A549 (cell line): Measurements from ENCODE around the gene ABCC4. TPM values are rescaled to one million over a fixed set of nuclear protein-coding genes. Genes with fewer than 3 reads are reported as not detected.

Experiments
- ATAC-seq, 2 experiments: fragments of 200-7000 bp in 1 of 2; fragments of >200 bp in 1 of 2; cut with Nextera tagmentation in 1 of 2; cut with Tn5 transposase in 1 of 2; 3 replicates each; pipeline versions ENCODE4 v1.8.0 to v1.9.1; 2018 to 2020; ENCODE audit warnings: mild to moderate bottlenecking in 1 of 2, moderate library complexity in 1 of 2
- CTCF ChIA-PET: fragments of 300-600 bp; sonication (Branson Sonifier 250); formaldehyde crosslinking; extraction: SDS; loops from one replicate; lab custom pipeline; 2021; ENCODE audit warnings: antibody characterized with exemption, inconsistent platforms; lab: Yijun Ruan, JAX
- POLR2A ChIA-PET: fragments of 350-600 bp; formaldehyde crosslinking; extraction: SDS; loops from one replicate; lab custom pipeline; 2021; ENCODE audit warnings: antibody characterized with exemption, inconsistent platforms; lab: Yijun Ruan, JAX
- DNase-seq, 2 experiments: peaks; one replicate each; pipeline versions ENCODE4 v3.0.0 to v3.0.0-alpha.2; 2011 to 2016; ENCODE audit warnings: low read depth in 1 of 2, low spot score in 1 of 2
- FAIRE-seq: peaks from 2 replicates; lab custom pipeline; 2011; peaks lifted over from hg19 to GRCh38; lab: Jason Lieb, UNC
- H3K27ac ChIP-seq, 2 experiments: fragments of >200 bp; sonication (Bioruptor Twin); formaldehyde crosslinking; 3 replicates each; pipeline ENCODE4 v1.5.1; 2016 to 2017
- H3K4me1 ChIP-seq: fragments of >200 bp; sonication (Bioruptor Twin); formaldehyde crosslinking; 3 replicates; pipeline ENCODE4 v1.6.1; 2016
- H3K4me2 ChIP-seq: fragments of >200 bp; sonication (Bioruptor Twin); formaldehyde crosslinking; 3 replicates; pipeline ENCODE4 v1.6.1; 2016
- H3K4me3 ChIP-seq: fragments of >200 bp; sonication (Bioruptor Twin); formaldehyde crosslinking; 3 replicates; pipeline ENCODE4 v1.5.1; 2016
- H3K9me3 ChIP-seq: fragments of >200 bp; sonication (Bioruptor Twin); formaldehyde crosslinking; 3 replicates; pipeline ENCODE4 v1.6.1; 2016
- CBX8 ChIP-seq: fragments of 200-600 bp; sonication (generic); IDR thresholded peaks from 2 replicates; pipeline ENCODE4 v1.6.1; 2016
- CHD4 ChIP-seq: fragments of 200-600 bp; sonication (generic); IDR thresholded peaks from 2 replicates; pipeline ENCODE4 v1.6.1; 2016; ENCODE audit warnings: antibody characterized with exemption, mild to moderate bottlenecking, borderline replicate concordance
- EHF ChIP-seq: fragments of 250-450 bp; sonication (Bioruptor Pico); IDR thresholded peaks from 2 replicates; pipeline ENCODE4 v1.5.0; 2020; ENCODE audit warnings: mild to moderate bottlenecking
- EHMT2 ChIP-seq: fragments of 200-600 bp; sonication (generic); IDR thresholded peaks from 2 replicates; pipeline ENCODE4 v1.6.1; 2016; ENCODE audit warnings: antibody characterized with exemption, low read depth, mild to moderate bottlenecking, moderate library complexity
- FOSB ChIP-seq: fragments of 250-450 bp; sonication (Bioruptor Pico); IDR thresholded peaks from 2 replicates; pipeline ENCODE4 v1.5.0; 2020; ENCODE audit warnings: mild to moderate bottlenecking, moderate library complexity
- FOXS1 ChIP-seq: fragments of 250-450 bp; sonication (Bioruptor Pico); IDR thresholded peaks from 2 replicates; pipeline ENCODE4 v1.5.0; 2020; ENCODE audit warnings: mild to moderate bottlenecking, moderate library complexity
- GATA3 ChIP-seq: IDR thresholded peaks from 2 replicates; pipeline ENCODE4 v1.6.1; 2012; ENCODE audit warnings: borderline replicate concordance
- HEYL ChIP-seq: fragments of 250-450 bp; sonication (Bioruptor Pico); IDR thresholded peaks from 2 replicates; pipeline ENCODE4 v1.8.0; 2021; ENCODE audit warnings: mild to moderate bottlenecking, moderate library complexity
- JUNB ChIP-seq: fragments of >200 bp; sonication (Bioruptor Twin); formaldehyde crosslinking; IDR thresholded peaks from 2 replicates; pipeline ENCODE4 v1.6.1; 2016
- MAFK ChIP-seq: fragments of 450-650 bp; IDR thresholded peaks from 2 replicates; pipeline ENCODE4 v1.6.1; 2014; ENCODE audit not compliant: partially characterized antibody
- MAZ ChIP-seq: fragments of 150-350 bp; IDR thresholded peaks from 2 replicates; pipeline ENCODE4 v1.6.1; 2014; ENCODE audit warnings: antibody characterized with exemption, low read depth, low read length, borderline replicate concordance
- MYC ChIP-seq: IDR thresholded peaks from 2 replicates; pipeline ENCODE4 v1.6.1; 2012; ENCODE audit warnings: mild to moderate bottlenecking, inconsistent platforms, low read length, improper control_type of control experiment, borderline replicate concordance
- RARB ChIP-seq: fragments of 250-450 bp; sonication (Bioruptor Pico); IDR thresholded peaks from 2 replicates; pipeline ENCODE4 v1.8.0; 2021; ENCODE audit warnings: mild to moderate bottlenecking, moderate library complexity
- RFX5 ChIP-seq: fragments of 450-650 bp; IDR thresholded peaks from 2 replicates; pipeline ENCODE4 v1.7.1; 2014; ENCODE audit warnings: antibody characterized with exemption, mild to moderate bottlenecking, moderate library complexity
- RNF2 ChIP-seq: fragments of 200-600 bp; sonication (generic); IDR thresholded peaks from 2 replicates; pipeline ENCODE4 v1.6.1; 2016; ENCODE audit warnings: low read depth, mild to moderate bottlenecking, antibody characterized with exemption, moderate library complexity, borderline replicate concordance
- SMC3 ChIP-seq: fragments of >200 bp; sonication (Bioruptor Twin); formaldehyde crosslinking; IDR thresholded peaks from 3 replicates; pipeline ENCODE4 v1.6.1; 2018; ENCODE audit warnings: inconsistent platforms
- TFCP2L1 ChIP-seq: fragments of 250-450 bp; sonication (Bioruptor Pico); IDR thresholded peaks from 2 replicates; pipeline ENCODE4 v1.5.0; 2021; ENCODE audit warnings: mild to moderate bottlenecking
- ZC3H11A ChIP-seq: fragments of 450-650 bp; IDR thresholded peaks from 2 replicates; pipeline ENCODE4 v1.6.1; 2014; ENCODE audit warnings: antibody characterized with exemption, mild to moderate bottlenecking
- ZFP36 ChIP-seq: fragments of 450-650 bp; IDR thresholded peaks from 2 replicates; pipeline ENCODE4 v1.6.1; 2014; ENCODE audit warnings: borderline replicate concordance; ENCODE audit not compliant: partially characterized antibody
- ZSCAN20 ChIP-seq: fragments of 250-450 bp; sonication (Bioruptor Pico); IDR thresholded peaks from 2 replicates; pipeline ENCODE4 v1.8.0; 2022; ENCODE audit warnings: mild to moderate bottlenecking, moderate library complexity
- WGBS: methylation state at CpG from one replicate; pipeline ENCODE4 v1.1.6; 2017; ENCODE audit errors: missing lambda C conversion rate; 5-methylcytosine and 5-hydroxymethylcytosine counted together
- polyA plus RNA-seq, 4 experiments: library from polyadenylated mRNA; depleted of rRNA in 3 of 4; stranded (reverse); fragments of >200 nt; fragmentation: RNase III in 1 of 4; extraction: RNeasy Plus Mini Kit Qiagen cat#74134 plus additional on column Dnase treatment in 1 of 4; gene quantifications; 2 replicates in 3 of 4; 3 replicates in 1 of 4; pipeline ENCODE4 v1.2.3, GENCODE V29; 2011 to 2017
- TF ChIP-seq, protein P1 (sequence below): IDR thresholded peaks from 2 replicates; pipeline ENCODE4 v1.6.1; 2012
- TF ChIP-seq, protein P2 (sequence below): fragments of >200 bp; sonication (Bioruptor Twin); formaldehyde crosslinking; IDR thresholded peaks from 3 replicates; pipeline ENCODE4 v1.5.1; 2016
- TF ChIP-seq, protein P3 (sequence below): fragments of 250-450 bp; sonication (Bioruptor Pico); IDR thresholded peaks from 2 replicates; pipeline ENCODE4 v1.5.0; 2021; ENCODE audit warnings: mild to moderate bottlenecking, moderate library complexity, borderline replicate concordance
- TF ChIP-seq, protein P4 (sequence below): fragments of 250-450 bp; sonication (Bioruptor Pico); IDR thresholded peaks from 2 replicates; pipeline ENCODE4 v1.5.0; 2020; ENCODE audit warnings: low read depth, mild to moderate bottlenecking, moderate library complexity
- TF ChIP-seq, protein P5 (sequence below): fragments of >200 bp; sonication (Bioruptor Twin); formaldehyde crosslinking; IDR thresholded peaks from 2 replicates; pipeline ENCODE4 v1.6.1; 2016

The ABCC4 gene
- polyA plus RNA-seq, 2 of the 4 experiments (the other 2 are of a cell fraction) = 23.5 to 56.2 TPM

DNA sequence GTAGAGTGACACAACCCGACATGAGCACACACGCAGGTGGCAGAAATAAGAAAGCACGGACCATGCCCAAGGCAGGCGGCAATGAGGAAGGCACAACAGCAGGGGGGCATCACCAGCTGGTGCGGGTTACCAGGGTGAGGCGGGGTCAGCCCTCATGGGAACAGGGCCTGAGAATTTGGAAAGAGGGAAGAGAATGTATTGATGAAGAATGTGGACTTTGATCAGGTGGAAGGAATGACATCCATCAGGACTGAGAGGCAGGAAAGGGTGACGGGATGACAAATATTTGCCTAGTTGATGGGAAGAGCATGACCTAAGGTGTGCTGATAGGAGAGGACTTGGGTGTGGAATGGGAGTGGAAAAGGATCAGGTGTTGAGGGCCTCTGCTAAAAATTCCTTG is 177.5 kb downstream of the ABCC4 start:
- FAIRE-seq (no peak), ATAC-seq (peak in 1 of 2 experiments; percentile 49; a peak in 3 of 6 replicates), DNase-seq (peak in 1 of 2 experiments; percentile 89)
- ChIA-PET CTCF (no interaction called here), POLR2A (no interaction called here)
- Histone ChIP-seq H3K4me1 (peaks cover 72% of the 10 kb centered on the region), H3K4me2 (peak overlapping the region; percentile 68), H3K4me3 (no peak overlapping the region), H3K27ac (peak overlapping the region; percentile 79 to 83), H3K9me3 (no peaks in the 10 kb centered on the region)
- WGBS = 54% methylated on average over 6 of the region's 7 CpGs
- TF ChIP-seq RARB = no peak
- TF ChIP-seq, protein P1, sequence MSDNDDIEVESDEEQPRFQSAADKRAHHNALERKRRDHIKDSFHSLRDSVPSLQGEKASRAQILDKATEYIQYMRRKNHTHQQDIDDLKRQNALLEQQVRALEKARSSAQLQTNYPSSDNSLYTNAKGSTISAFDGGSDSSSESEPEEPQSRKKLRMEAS = peak; percentile 19; the same call in 1 of the 2 replicates
- no peak for TF ChIP-seq ZFP36
- no peak for TF ChIP-seq MAFK
- no peak for TF ChIP-seq TFCP2L1
- peak; percentile 55 for TF ChIP-seq GATA3
- TF ChIP-seq FOXS1 (CRISPR knock-in tag) = no peak
- TF ChIP-seq JUNB = no peak
- TF ChIP-seq ZSCAN20 = no peak
- TF ChIP-seq, protein P2, sequence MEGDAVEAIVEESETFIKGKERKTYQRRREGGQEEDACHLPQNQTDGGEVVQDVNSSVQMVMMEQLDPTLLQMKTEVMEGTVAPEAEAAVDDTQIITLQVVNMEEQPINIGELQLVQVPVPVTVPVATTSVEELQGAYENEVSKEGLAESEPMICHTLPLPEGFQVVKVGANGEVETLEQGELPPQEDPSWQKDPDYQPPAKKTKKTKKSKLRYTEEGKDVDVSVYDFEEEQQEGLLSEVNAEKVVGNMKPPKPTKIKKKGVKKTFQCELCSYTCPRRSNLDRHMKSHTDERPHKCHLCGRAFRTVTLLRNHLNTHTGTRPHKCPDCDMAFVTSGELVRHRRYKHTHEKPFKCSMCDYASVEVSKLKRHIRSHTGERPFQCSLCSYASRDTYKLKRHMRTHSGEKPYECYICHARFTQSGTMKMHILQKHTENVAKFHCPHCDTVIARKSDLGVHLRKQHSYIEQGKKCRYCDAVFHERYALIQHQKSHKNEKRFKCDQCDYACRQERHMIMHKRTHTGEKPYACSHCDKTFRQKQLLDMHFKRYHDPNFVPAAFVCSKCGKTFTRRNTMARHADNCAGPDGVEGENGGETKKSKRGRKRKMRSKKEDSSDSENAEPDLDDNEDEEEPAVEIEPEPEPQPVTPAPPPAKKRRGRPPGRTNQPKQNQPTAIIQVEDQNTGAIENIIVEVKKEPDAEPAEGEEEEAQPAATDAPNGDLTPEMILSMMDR = no peak
- no peak for TF ChIP-seq EHMT2
- TF ChIP-seq, protein P3, sequence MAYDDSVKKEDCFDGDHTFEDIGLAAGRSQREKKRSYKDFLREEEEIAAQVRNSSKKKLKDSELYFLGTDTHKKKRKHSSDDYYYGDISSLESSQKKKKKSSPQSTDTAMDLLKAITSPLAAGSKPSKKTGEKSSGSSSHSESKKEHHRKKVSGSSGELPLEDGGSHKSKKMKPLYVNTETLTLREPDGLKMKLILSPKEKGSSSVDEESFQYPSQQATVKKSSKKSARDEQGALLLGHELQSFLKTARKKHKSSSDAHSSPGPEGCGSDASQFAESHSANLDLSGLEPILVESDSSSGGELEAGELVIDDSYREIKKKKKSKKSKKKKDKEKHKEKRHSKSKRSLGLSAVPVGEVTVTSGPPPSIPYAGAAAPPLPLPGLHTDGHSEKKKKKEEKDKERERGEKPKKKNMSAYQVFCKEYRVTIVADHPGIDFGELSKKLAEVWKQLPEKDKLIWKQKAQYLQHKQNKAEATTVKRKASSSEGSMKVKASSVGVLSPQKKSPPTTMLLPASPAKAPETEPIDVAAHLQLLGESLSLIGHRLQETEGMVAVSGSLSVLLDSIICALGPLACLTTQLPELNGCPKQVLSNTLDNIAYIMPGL = no peak

DNA sequence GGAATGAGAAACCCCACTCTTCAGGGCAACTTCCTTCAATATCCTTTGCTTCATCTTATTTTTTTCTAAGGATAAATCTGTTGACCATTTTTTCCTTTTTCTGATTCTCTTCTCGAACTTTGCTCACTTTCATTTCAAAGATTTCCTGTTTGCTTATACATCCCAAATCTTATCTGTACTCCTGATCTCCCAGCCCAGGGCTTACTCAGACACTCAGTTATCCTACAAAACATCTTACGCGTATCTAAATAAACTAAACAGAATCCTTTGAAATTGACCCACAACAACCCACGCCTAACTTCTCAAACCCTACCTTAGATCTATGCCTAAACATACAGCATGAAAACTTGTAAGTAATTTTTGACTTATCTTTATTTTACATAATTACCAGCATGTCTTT is 179.2 kb downstream of the ABCC4 start:
- Histone ChIP-seq H3K4me1 (peaks cover 70% of the 10 kb centered on the region), H3K27ac (peak overlapping the region; percentile 79 to 83), H3K9me3 (no peaks in the 10 kb centered on the region), H3K4me2 (peak overlapping the region; percentile 68), H3K4me3 (no peak overlapping the region)
- ChIA-PET CTCF (interaction anchor here (0.6 to 1.6 kb wide), 2 partner anchors 34 to 674 kb away, joined by 3 to 7 read pairs; no protein-coding TSS in a partner anchor), POLR2A (no interaction called here)
- FAIRE-seq = no peak
- DNase-seq = peak in 1 of 2 experiments; percentile 62
- ATAC-seq = peak in 1 of 2 experiments; percentile 46; a peak in 2 of 6 replicates
- TF ChIP-seq FOXS1 (CRISPR knock-in tag) (no peak), GATA3 (peak; percentile 95)
- WGBS = 16% methylated on average over 4 of the region's 4 CpGs

DNA sequence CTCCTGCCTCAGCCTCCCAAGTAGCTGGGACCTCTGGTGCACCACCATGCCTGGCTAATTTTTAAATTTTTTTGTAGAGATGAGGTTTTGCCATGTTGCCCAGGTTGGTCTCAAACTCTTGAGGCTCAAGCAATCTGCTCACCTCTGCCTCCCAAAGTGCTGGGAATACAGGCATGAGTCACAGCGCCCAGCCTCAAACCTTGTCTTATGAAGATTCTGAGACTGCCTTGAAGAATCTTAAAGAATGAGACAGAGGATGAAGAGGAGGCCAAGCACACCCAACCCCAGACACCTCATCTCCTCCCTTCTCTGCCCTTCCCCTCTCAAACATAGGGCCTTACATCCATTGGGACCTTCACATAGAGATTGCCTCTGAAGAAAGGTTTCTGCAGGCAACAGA is 179.7 kb downstream of the ABCC4 start:
- H3K27ac ChIP-seq = peak overlapping the region; percentile 79 to 83
- peaks cover 72% of the 10 kb centered on the region for H3K4me1 ChIP-seq
- DNase-seq (peak in 1 of 2 experiments; percentile 43), FAIRE-seq (no peak), ATAC-seq (peak in 1 of 2 experiments; percentile 28; a peak in 3 of 6 replicates)
- WGBS = 89% methylated on average over 1 of the region's 1 CpG
- CTCF ChIA-PET = no interaction called here
- TF ChIP-seq TFCP2L1 = no peak
- TF ChIP-seq, all 56 proteins: peak for 0
- POLR2A ChIA-PET = no interaction called here
- Histone ChIP-seq H3K4me3 (no peak overlapping the region), H3K4me2 (peak overlapping the region; percentile 68), H3K9me3 (no peaks in the 10 kb centered on the region)

DNA sequence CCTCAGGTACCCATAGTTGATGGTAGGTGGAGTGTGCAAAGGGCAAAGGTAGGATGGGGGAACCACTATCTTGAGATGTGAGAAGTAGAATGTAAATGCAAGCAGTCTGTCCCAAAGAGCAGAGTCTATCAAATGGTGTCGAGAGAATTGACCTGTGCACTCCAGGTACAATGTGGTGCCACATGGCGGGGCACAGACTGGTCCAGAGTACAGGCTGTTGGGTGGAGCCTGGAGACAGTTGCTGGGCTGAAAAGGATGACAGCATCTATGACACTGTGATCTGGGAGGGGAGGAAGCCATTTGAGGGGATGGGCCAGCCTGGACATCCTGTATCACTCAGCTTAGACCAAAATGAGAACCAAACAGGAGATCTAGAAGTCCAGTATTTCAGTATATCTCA is 180.6 kb downstream of the ABCC4 start:
- FAIRE-seq (no peak), DNase-seq (no peak), ATAC-seq (no peak)
- Histone ChIP-seq H3K4me1 (peaks cover 81% of the 10 kb centered on the region), H3K27ac (peak overlapping the region; percentile 79 to 83; a peak in 5 of 6 replicates), H3K4me3 (no peak overlapping the region), H3K4me2 (no peak overlapping the region), H3K9me3 (no peaks in the 10 kb centered on the region)
- TF ChIP-seq SMC3 (no peak), EHMT2 (no peak), CHD4 (no peak), HEYL (CRISPR knock-in tag) (no peak), MYC (no peak), ZSCAN20 (no peak), ZC3H11A (no peak), EHF (CRISPR knock-in tag) (no peak), RFX5 (no peak), CBX8 (no peak), MAZ (no peak), FOSB (CRISPR knock-in tag) (no peak), RNF2 (no peak)
- TF ChIP-seq, protein P4, sequence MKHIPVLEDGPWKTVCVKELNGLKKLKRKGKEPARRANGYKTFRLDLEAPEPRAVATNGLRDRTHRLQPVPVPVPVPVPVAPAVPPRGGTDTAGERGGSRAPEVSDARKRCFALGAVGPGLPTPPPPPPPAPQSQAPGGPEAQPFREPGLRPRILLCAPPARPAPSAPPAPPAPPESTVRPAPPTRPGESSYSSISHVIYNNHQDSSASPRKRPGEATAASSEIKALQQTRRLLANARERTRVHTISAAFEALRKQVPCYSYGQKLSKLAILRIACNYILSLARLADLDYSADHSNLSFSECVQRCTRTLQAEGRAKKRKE (CRISPR knock-in tag) = no peak
- TF ChIP-seq, protein P5, sequence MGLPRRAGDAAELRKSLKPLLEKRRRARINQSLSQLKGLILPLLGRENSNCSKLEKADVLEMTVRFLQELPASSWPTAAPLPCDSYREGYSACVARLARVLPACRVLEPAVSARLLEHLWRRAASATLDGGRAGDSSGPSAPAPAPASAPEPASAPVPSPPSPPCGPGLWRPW = no peak
- CTCF ChIA-PET = no interaction called here
- POLR2A ChIA-PET = no interaction called here
- WGBS = 100% methylated on average over 2 of the region's 2 CpGs
